ENCODE data around the gene PABPC1L.

The PABPC1L gene

DNA sequence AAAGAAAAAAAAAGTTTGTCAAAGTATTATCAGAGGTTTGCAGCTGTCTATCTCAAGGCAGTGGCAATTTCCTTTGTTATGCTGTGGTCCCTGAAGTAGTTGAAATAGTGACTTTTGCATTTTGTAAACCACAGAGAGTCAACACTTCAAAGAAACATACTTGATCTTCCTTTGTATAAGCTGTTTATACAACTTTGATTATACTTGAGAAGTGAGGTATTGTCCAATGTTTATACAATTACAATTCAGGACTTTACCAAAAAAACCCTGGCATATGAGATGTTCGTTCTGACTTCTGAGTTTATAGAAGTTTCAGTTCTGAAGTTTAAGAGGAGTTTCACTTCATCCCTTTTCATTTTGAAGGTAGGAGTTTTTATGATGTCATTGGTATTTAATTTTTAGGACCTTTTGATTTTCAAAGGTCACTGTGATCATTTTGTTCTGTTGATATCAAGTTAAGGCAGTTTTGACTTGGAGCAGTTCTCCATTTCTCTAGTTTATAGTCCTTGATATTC is 60.4 kb downstream of the PABPC1L start:
- no peak for DNase-seq

DNA sequence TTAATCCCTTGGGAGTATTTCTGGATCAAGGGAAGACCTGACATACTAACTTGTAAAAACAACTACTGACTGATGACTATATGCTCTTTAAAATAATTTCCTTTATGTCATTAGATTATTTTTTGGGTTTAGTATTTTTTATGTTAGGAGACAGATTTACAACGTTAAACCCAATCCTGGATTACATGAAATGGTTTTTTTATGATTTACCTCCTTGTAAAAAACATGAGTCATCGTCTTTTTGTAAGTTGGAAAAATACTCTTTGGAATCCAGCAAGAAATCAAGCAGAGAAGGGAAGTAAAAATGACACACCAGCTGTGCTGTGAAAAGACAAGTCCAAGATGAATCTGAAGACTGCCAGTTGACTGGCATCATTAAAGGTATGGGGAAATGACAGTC is 63.2 kb downstream of the PABPC1L start:
- DNase-seq, result no peak

DNA sequence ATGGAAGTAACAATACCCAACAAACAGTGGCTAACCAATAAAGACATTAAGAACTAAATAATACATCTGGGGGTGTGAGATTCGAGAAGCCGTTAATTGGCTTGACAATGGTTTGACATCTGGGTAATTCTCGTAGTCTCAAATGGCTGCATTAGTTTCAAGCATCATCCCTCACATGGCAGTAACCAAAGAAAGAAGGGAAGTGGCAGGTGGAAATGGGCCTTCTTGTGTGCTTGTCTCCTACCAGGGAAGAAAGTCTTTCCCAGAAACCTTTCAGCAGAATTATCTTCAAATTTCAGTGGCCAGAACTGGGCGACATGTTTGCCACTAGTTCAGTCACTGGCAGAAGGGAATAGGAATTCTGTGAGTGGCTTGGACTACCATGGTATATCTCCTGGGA is 66.8 kb downstream of the PABPC1L start:
- DNase-seq, result no peak

DNA sequence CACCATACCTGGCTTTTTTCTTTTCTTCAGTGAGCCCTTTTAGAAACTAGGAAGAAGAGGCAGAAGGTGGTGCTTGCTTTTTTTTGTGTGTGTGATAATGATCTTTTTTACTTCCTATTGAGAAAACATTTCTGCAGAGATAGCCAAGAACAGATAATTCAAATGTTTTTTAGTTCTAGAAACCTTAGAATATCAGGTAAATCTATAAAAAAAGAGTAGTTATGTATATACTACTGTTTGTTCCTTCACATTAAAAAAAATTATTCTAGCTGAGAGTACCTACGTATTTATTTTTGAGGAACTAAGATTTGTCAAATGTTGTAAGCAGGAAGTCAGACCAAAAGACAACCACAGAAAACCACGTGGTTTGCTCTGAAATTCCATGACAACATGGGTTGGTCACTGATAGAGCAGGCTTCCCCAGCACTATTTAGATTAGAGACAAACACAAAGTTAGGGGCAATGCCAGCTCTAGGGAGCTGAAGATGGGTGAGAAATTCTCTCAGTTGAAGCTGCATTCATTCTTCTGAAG is 69.3 kb downstream of the PABPC1L start:
- no peak for DNase-seq

DNA sequence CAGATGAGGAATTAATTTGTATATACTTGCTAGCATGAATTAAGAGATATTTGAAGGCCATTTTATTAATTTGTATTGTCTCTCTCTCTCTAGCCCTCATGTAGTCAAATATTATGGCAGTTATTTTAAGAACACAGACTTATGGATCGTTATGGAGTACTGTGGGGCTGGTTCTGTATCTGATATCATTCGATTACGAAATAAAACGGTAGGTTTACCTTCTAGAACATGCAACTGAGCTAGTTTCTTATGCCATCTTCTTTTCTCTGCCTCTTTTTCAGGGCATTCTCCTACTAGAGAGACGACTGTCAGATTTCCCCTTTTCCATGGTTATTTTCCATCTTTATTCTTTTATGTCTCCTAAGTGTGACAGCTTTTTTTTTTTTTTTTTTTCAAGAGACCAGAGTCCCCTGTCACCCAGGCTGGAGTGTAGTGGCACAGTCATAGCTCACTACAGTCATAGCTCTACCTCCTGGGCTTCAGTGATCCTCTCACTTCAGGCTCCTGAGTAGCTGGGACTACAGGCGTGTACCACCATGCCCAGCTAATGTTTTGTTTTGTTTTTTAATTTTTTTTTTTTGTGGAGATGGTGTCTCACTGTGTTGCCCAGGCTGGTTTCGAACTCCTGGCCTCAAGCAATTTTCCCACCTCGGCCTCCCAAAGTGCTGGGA is 72.0 kb downstream of the PABPC1L start:
- no peak for DNase-seq

DNA sequence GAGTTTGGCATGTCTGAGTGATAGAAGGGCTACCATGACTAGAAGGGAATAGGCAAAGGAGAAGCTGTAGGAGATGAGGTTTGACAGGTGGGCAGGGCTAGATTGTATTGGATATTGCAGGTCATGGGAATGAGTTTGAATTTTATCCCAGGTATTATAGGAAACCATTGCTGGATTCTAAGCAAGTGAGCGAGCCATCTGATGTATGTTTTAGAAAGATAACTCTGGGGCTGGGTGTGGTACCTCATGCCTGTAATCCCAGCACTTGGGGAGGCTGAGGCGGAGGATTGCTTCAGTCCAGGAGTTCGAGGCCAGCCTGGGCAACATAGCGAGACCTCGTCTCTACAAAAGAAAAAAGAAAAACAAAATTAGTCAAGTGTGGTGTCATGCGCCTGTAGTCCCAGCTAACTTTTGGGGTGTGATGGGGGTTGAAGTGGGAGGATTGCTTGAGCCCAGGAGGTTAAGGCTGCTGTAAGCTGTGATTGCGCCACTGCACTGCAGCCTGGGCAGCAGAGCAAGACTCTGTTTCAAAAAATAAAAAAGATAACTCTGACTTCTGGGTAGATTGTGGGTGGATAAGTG is 73.3 kb downstream of the PABPC1L start:
- no peak for DNase-seq

DNA sequence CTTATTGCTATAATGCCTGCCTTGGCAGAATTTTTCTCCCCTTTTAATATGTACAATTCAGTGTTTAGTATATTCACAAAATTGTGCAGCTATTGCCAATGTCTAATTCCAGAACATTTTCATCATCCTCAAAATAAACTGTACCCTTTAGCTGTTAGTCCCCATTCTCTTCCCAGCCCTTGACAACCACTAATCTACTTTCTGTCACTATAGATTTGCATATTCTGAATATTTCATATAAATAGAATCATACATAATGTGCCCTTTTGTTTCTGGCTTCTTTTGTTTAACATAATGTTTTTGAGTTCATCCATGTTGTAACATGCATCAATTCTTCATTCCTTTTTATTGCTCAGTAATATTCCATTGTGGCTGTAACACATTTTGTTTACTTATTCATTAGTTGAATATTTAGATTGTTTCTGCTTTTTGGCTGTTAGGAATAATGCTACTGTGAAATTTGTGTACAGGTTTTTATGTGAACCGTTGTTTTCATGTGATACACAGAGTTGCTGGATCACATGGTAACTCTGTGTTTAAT is 78.8 kb downstream of the PABPC1L start:
- DNase-seq, result no peak
